Astrocyte (in vitro differentiated cells and primary cell): Measurements from ENCODE around the gene CAMK1D. TPM values are rescaled to one million over a fixed set of nuclear protein-coding genes. Genes with fewer than 3 reads are reported as not detected.
A peak's percentile ranks its signal among the peaks of the same experiment; 100 is the strongest.

ENCODE experiments used
- DNase-seq: peaks from one replicate; pipeline ENCODE4 v3.0.0-alpha.2; 2010; ENCODE audit warnings: low read depth
- FAIRE-seq: peaks from 2 replicates; lab custom pipeline; 2011; peaks lifted over from hg19 to GRCh38; lab: Jason Lieb, UNC
- H2AFZ ChIP-seq: 2 replicates; pipeline ENCODE4 v1.6.0; 2012; ENCODE audit warnings: low read depth, low read length, inconsistent platforms
- H3K27ac ChIP-seq: 2 replicates; pipeline ENCODE4 v1.5.1; 2011; ENCODE audit warnings: low read depth, low read length, inconsistent platforms
- H3K27me3 ChIP-seq: 2 replicates; pipeline ENCODE4 v1.6.0; 2011; ENCODE audit warnings: low read length, inconsistent platforms; ENCODE audit not compliant: insufficient read depth
- H3K36me3 ChIP-seq: 2 replicates; pipeline ENCODE4 v1.5.1; 2011; ENCODE audit warnings: low read length, inconsistent platforms; ENCODE audit not compliant: insufficient read depth
- H3K4me1 ChIP-seq: 2 replicates; pipeline ENCODE4 v1.5.1; 2011; ENCODE audit warnings: low read length, inconsistent platforms; ENCODE audit not compliant: insufficient read depth
- H3K4me2 ChIP-seq: 2 replicates; pipeline ENCODE4 v1.6.0; 2012; ENCODE audit warnings: low read length, inconsistent platforms
- H3K4me3 ChIP-seq: 2 replicates; pipeline ENCODE4 v1.5.1; 2011; ENCODE audit warnings: low read depth, mild to moderate bottlenecking, low read length, inconsistent platforms; ENCODE audit not compliant: insufficient read depth
- H3K79me2 ChIP-seq: 2 replicates; pipeline ENCODE4 v1.6.0; 2012; ENCODE audit warnings: mild to moderate bottlenecking, low read length, inconsistent platforms; ENCODE audit not compliant: insufficient read depth
- H3K9ac ChIP-seq: 2 replicates; pipeline ENCODE4 v1.6.0; 2012; ENCODE audit warnings: mild to moderate bottlenecking, low read length, inconsistent platforms
- H3K9me3 ChIP-seq: 2 replicates; pipeline ENCODE4 v1.5.1; 2012; ENCODE audit warnings: low read depth, mild to moderate bottlenecking, low read length, inconsistent platforms; ENCODE audit not compliant: insufficient read depth
- H4K20me1 ChIP-seq: 2 replicates; pipeline ENCODE4 v1.6.0; 2012; ENCODE audit warnings: low read length, inconsistent platforms; ENCODE audit not compliant: insufficient read depth
- H3K27ac Mint-ChIP-seq: one replicate; pipeline ENCODE4 v1.8.0; 2021; ENCODE audit warnings: mild to moderate bottlenecking, mixed read lengths; ENCODE audit not compliant: unreplicated experiment
- H3K27me3 Mint-ChIP-seq: one replicate; pipeline ENCODE4 v1.8.0; 2021; ENCODE audit warnings: low read depth, mixed read lengths; ENCODE audit not compliant: unreplicated experiment
- H3K36me3 Mint-ChIP-seq: one replicate; pipeline ENCODE4 v1.8.0; 2021; ENCODE audit warnings: low read depth, mixed read lengths; ENCODE audit not compliant: unreplicated experiment
- H3K4me1 Mint-ChIP-seq: one replicate; pipeline ENCODE4 v1.8.0; 2021; ENCODE audit warnings: low read depth, mixed read lengths; ENCODE audit not compliant: unreplicated experiment
- H3K4me3 Mint-ChIP-seq: one replicate; pipeline ENCODE4 v1.8.0; 2021; ENCODE audit warnings: mild to moderate bottlenecking, moderate library complexity, mixed read lengths; ENCODE audit not compliant: unreplicated experiment
- H3K9me3 Mint-ChIP-seq: one replicate; pipeline ENCODE4 v1.8.0; 2021; ENCODE audit warnings: mild to moderate bottlenecking, mixed read lengths; ENCODE audit not compliant: unreplicated experiment
- EZH2 ChIP-seq: IDR thresholded peaks from 2 replicates; pipeline ENCODE4 v1.6.1; 2012; ENCODE audit warnings: mild to moderate bottlenecking, low read length, inconsistent platforms; ENCODE audit not compliant: insufficient read depth
- total RNA-seq: library from RNA; stranded (reverse); gene quantifications from 2 replicates; pipeline ENCODE4 v1.2.1, GENCODE V29; 2021
- TF ChIP-seq, protein P1 (sequence below): IDR thresholded peaks from 2 replicates; pipeline ENCODE4 v1.5.1; 2011; ENCODE audit warnings: low read depth, mild to moderate bottlenecking, inconsistent platforms, low read length, moderate library complexity; ENCODE audit not compliant: insufficient read depth

The CAMK1D gene
- total RNA-seq, 1 donor from 2014 or later: 23.6 TPM

DNA sequence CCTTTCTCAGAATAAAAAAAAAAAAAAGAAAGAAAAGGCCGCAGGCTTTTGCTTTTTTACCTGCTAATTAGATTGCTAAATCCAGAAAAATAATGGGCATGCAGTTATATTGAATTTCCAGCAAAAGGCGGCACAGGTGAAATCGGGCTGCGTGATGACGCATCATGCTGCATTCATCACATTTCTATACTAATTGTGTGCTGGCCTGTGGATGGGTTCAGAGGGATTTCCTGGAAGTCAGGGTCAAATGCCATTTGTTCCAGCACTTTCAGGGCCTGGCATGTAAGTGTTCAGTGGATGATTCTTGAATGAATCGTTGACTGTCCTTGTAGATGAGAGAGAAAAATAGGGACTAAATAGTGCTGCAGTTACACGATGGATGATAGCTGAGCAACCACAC is 292.7 kb downstream of the CAMK1D start:
- DNase-seq (no peak), FAIRE-seq (no peak)
- Histone ChIP-seq H3K9me3 (no peaks in the 10 kb centered on the region), H2AFZ (no peak overlapping the region), H4K20me1 (peaks cover 4% of the 10 kb centered on the region), H3K4me1 (no peaks in the 10 kb centered on the region), H3K4me3 (no peak overlapping the region), H3K27me3 (no peaks in the 10 kb centered on the region), H3K27ac (no peak overlapping the region), H3K36me3 (no peaks in the 10 kb centered on the region), H3K4me2 (no peak overlapping the region), H3K9ac (no peak overlapping the region), H3K79me2 (peaks cover 5% of the 10 kb centered on the region)
- H3K36me3 Mint-ChIP-seq: peaks cover 4% of the 10 kb centered on the region
- H3K27me3 Mint-ChIP-seq: no peaks in the 10 kb centered on the region
- H3K9me3 Mint-ChIP-seq: no peaks in the 10 kb centered on the region
- no peak overlapping the region for H3K27ac Mint-ChIP-seq
- H3K4me3 Mint-ChIP-seq: no peak overlapping the region
- TF ChIP-seq, protein P1, sequence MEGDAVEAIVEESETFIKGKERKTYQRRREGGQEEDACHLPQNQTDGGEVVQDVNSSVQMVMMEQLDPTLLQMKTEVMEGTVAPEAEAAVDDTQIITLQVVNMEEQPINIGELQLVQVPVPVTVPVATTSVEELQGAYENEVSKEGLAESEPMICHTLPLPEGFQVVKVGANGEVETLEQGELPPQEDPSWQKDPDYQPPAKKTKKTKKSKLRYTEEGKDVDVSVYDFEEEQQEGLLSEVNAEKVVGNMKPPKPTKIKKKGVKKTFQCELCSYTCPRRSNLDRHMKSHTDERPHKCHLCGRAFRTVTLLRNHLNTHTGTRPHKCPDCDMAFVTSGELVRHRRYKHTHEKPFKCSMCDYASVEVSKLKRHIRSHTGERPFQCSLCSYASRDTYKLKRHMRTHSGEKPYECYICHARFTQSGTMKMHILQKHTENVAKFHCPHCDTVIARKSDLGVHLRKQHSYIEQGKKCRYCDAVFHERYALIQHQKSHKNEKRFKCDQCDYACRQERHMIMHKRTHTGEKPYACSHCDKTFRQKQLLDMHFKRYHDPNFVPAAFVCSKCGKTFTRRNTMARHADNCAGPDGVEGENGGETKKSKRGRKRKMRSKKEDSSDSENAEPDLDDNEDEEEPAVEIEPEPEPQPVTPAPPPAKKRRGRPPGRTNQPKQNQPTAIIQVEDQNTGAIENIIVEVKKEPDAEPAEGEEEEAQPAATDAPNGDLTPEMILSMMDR: no peak
- no peak for TF ChIP-seq EZH2
- H3K4me1 Mint-ChIP-seq: peaks cover 18% of the 10 kb centered on the region

DNA sequence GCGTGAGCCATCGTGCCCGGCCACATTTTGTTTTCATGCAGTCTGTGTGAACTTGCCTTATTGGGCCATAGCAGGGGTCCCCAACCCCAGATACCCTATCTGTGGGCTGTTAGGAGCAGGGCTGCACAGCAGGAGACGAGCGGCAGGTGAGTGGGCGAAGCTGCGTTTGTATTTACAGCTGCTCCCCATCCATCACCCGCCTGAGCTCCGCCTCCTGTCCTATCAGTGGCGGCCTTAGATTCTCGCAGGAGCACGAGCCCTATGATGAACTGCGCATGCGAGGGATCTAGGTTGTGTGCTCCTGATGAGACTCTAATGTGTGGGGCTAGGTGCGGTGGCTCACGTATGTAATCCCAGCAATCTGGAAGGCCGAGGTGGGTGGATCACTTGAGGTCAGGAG is 293.9 kb downstream of the CAMK1D start:
- no peak overlapping the region for H2AFZ ChIP-seq
- no peaks in the 10 kb centered on the region for H3K27me3 ChIP-seq
- no peak for DNase-seq
- Mint-ChIP-seq H3K36me3 (peaks cover 1% of the 10 kb centered on the region), H3K4me1 (peaks cover 17% of the 10 kb centered on the region), H3K27ac (no peak overlapping the region), H3K27me3 (no peaks in the 10 kb centered on the region), H3K4me3 (no peak overlapping the region), H3K9me3 (no peaks in the 10 kb centered on the region)
- no peaks in the 10 kb centered on the region for H3K36me3 ChIP-seq
- no peak overlapping the region for H3K27ac ChIP-seq
- FAIRE-seq: no peak
- H3K4me2 ChIP-seq: no peak overlapping the region
- no peak overlapping the region for H3K4me3 ChIP-seq
- TF ChIP-seq EZH2: no peak
- TF ChIP-seq, protein P1: no peak
- H3K9me3 ChIP-seq: no peaks in the 10 kb centered on the region
- H3K4me1 ChIP-seq: no peaks in the 10 kb centered on the region
- H3K9ac ChIP-seq: no peak overlapping the region
- H3K79me2 ChIP-seq: peaks cover 1% of the 10 kb centered on the region
- H4K20me1 ChIP-seq: peaks cover 4% of the 10 kb centered on the region

DNA sequence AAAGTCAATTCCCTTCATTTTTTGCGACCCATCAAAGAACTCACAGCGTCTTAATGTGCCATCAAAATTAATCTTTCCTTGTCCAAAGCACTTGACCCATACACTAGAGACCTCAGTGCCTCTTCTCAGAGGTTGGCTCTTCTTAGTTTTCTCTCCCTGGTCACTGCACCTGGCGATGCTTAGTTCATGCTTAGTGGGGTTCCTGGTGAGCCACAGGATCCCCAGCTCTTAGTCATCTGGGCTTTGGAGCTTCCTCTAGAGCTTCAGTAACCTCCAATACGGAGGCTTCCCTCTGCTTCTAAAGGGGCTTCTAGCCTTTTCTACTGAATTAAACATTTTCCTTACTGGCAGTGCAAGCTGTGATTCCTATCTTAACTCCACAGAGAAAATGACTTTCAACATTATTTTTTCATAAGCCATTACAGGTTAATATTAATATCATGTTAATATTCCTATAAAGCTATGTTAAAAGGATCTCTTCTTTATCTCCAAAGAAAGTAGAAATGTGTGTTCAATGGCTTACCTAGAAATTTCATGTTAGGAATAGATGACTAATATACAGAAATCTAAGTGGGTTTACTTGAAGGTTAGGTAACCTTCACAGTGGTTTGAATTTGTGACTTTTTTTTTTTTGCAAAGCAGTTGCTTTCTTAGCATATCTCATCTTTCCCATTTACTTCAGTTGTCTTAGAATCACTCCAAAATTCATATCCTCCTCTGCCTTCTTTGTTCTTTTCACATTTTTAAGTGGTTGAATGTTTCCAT is 295.2 kb downstream of the CAMK1D start:
- no peaks in the 10 kb centered on the region for H3K27me3 ChIP-seq
- FAIRE-seq (no peak), DNase-seq (peak; percentile 18)
- Mint-ChIP-seq H3K27ac (no peak overlapping the region), H3K36me3 (no peaks in the 10 kb centered on the region), H3K4me3 (no peak overlapping the region), H3K27me3 (no peaks in the 10 kb centered on the region), H3K4me1 (peaks cover 11% of the 10 kb centered on the region), H3K9me3 (no peaks in the 10 kb centered on the region)
- no peak overlapping the region for H3K27ac ChIP-seq
- H3K4me1 ChIP-seq: no peaks in the 10 kb centered on the region
- H4K20me1 ChIP-seq: peaks cover 4% of the 10 kb centered on the region
- H3K4me2 ChIP-seq: no peak overlapping the region
- no peaks in the 10 kb centered on the region for H3K79me2 ChIP-seq
- no peak overlapping the region for H3K4me3 ChIP-seq
- H3K9ac ChIP-seq: no peak overlapping the region
- H3K9me3 ChIP-seq: no peaks in the 10 kb centered on the region
- no peak for TF ChIP-seq EZH2
- TF ChIP-seq, protein P1: no peak
- H3K36me3 ChIP-seq: no peaks in the 10 kb centered on the region
- no peak overlapping the region for H2AFZ ChIP-seq
